ENCODE results near the gene RXFP3.
"Not testable (repeated sequence)": the region's sequence is repeated elsewhere in the genome, so short reads cannot be mapped to it uniquely, and the experiment has no call there.

RXFP3 gene

GRCh38 chr5:33933723-33934169 lies 2.4 kb upstream of the RXFP3 start:
- in situ Hi-C loops (cut with MboI; ENCODE audit: low sequenced_read_pairs): loop anchor here (25.0 kb wide), 1 partner anchor 496 kb away; the partner anchor contains the start of gene TARS1

DNA sequence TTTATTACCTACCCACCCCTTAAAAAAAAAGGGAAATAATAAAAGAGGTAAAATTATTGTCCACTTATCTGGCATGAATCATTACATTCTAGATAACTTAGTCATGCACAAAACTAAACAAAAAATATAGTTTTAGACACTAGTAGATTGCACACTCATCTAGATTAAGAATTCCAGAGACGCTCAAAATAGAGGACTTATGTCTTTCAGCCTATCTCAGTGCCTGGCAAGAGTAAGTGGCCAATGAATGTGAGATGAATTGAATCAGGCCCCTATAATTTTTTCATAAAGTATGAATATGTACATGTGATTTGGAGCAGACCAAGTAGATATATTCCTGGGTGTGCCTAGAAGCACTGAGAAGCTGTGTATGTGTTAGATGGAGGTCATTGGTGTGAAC lies 2.0 kb upstream of the RXFP3 start:
- in situ Hi-C loops (cut with MboI; ENCODE audit: low sequenced_read_pairs): loop anchor here (25.0 kb wide), 1 partner anchor 497 kb away; the partner anchor contains the start of gene TARS1

- in situ Hi-C loops (cut with MboI; ENCODE audit: low sequenced_read_pairs): loop anchor here (25.0 kb wide), 1 partner anchor 499 kb away; the partner anchor contains the start of gene TARS1
These were observed 194 bp upstream of the RXFP3 start for GRCh38 chr5:33936004-33936380.

- in situ Hi-C loops (cut with MboI; ENCODE audit: low sequenced_read_pairs): loop anchor here (25.0 kb wide), 1 partner anchor 500 kb away; the partner anchor contains the start of gene TARS1
These were observed 976 bp downstream of the RXFP3 start for GRCh38 chr5:33937017-33937706.

GRCh38 chr5:33937707-33938506 lies 1.7 kb downstream of the RXFP3 start:
- in situ Hi-C loops (cut with MboI; ENCODE audit: low sequenced_read_pairs): loop anchor here (25.0 kb wide), 1 partner anchor 501 kb away; the partner anchor contains the start of gene TARS1

DNA sequence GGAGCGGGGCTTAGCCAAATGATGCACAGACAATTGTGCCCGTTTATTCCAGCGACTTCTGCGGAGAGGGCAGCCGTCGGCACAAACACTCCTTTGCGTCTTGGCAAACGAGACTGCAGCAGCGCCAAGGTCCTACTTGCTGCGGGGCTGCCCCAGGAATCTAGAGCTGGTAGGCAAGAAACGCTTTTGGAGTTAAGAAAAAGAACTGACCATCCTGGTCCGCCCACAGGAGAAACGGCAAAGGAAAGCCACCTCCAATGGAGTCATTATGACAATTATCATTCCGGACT lies 2.3 kb downstream of the RXFP3 start:
- in situ Hi-C loops (cut with MboI; ENCODE audit: low sequenced_read_pairs): loop anchor here (25.0 kb wide), 1 partner anchor 501 kb away; the partner anchor contains the start of gene TARS1

DNA sequence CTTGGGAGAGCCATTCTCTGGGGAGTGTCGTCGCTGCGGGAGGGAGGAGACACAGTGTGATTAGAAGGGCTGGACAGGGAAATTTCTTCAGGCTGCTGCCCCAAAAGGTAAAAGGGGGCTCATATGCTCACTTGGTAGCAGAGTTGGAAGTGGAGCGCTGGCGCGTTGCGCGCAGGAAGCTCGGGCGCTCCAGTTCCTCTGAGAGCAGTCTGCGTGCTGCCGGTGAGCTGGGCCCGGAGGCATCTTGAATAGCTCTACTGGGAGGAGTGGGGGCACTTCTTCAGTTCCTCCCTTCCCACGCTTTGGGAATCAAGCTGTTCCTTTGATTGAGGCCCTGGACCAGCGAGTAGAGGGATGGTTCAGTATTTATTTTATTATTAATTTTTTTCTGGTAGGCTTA lies 2.7 kb downstream of the RXFP3 start:
- in situ Hi-C loops (cut with MboI; ENCODE audit: low sequenced_read_pairs): loop anchor here (25.0 kb wide), 1 partner anchor 502 kb away; the partner anchor contains the start of gene TARS1

DNA sequence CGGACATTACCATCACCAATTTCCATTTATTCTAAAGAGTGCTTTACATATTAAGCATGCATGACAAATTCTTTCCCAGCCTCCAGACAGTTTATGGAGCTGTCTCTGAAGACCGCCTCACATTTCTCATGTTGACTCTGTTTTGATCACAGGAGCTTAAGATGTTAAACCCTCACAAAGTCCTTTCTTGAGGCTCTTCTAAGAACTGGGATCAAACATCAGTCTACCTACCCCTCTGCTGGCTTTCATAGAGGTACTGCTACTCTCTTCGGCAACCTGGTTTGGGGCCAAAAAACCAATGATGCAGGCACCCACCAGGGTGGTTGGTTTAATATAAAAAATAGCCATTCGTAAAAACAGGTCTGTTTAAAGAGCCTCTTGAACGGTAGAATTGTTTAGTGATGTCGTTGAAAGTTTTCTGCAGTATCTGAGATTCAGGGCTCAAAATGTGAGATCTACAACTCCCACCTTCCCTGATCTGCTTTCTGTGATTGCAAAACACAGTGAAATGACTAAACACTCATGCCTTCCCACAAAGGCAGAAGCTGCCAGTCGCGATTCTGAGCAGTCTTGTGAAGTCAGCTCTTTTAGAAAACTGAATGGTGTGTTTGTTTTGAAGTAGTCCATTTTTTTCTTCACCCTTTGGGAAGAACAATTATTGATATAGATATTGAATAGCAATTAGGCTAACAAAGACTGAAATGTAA lies 3.5 kb downstream of the RXFP3 start:
- in situ Hi-C loops (cut with MboI; ENCODE audit: low sequenced_read_pairs): loop anchor here (25.0 kb wide), 1 partner anchor 502 kb away; the partner anchor contains the start of gene TARS1

DNA sequence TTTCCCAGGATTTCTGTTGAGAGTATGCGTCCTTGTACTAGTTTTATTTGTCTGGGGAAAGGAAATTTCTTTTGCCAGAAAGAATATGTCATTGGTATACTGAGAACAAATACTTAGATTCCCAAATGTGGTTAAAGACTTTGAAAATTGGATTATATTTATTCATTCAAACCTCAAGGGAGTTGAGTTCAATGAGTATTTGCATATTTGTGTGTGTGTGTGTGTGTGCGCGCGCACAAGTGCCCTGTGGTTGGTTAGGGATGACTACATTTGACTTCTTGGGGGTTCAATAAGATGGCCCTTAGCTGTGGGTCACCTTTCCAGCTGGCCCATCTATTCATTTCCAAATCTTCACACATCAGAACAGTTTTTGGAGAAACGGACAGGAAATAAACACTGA lies 4.9 kb downstream of the RXFP3 start:
- in situ Hi-C loops (cut with MboI; ENCODE audit: low sequenced_read_pairs): loop anchor here (25.0 kb wide), 1 partner anchor 504 kb away; the partner anchor contains the start of gene TARS1

GRCh38 chr5:33944543-33945132 lies 8.5 kb downstream of the RXFP3 start:
- in situ Hi-C loops (cut with MboI; ENCODE audit: low sequenced_read_pairs): loop anchor here (25.0 kb wide), 1 partner anchor 507 kb away; the partner anchor contains the start of gene TARS1

GRCh38 chr5:33952175-33952574 lies 16.0 kb downstream of the RXFP3 start:
- in situ Hi-C loops (cut with MboI; ENCODE audit: low sequenced_read_pairs): not testable (repeated sequence)

GRCh38 chr5:33957577-33958150 lies 21.5 kb downstream of the RXFP3 start:
- in situ Hi-C loops (cut with MboI; ENCODE audit: low sequenced_read_pairs): no loop called here

DNA sequence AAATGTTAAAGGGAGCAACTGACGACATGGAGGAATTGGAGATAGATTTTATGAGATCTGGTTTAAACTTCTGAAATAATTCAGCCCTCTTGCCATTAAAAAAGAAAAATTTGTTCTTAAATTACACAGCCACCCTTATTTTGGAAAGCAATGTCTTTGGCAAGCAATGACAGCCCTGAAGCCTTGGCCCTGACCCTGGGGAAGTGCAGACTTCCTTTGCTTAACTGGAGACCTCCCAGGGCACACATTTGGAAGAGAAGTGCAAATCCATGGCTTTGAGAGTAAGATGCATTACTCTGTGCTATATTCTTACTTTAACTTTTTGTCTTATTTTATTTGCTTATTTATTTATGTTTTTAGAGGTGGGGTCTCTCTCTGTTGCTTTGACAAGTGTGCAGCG lies 22.0 kb downstream of the RXFP3 start:
- in situ Hi-C loops (cut with MboI; ENCODE audit: low sequenced_read_pairs): no loop called here

DNA sequence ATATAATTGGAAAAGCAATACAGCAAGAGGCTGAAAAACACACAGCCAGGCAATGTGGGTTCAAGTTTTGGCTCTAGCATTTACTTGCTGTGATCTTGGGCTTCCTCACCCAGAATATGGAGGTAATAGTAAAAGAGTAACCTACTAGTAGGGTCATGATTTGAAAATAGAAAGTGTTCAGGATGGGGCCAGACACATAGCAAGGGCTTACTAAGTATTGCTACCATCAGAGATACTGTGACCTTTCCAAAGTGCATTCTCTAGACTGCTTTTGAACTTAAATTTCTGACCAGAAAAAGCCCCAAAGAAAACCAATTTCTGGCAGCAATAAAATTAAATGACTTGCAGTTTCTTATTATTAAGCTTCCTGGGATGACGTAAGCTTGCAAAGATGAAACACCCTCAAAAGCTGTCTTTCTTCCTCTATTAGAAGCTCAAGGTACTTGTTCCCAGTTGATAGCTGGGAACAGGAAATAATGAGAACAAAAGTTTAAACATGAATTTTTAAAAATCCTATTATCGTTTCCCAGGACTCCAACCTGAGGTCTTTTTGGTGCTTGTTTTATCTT lies 28.0 kb downstream of the RXFP3 start:
- in situ Hi-C loops (cut with MboI; ENCODE audit: low sequenced_read_pairs): no loop called here

DNA sequence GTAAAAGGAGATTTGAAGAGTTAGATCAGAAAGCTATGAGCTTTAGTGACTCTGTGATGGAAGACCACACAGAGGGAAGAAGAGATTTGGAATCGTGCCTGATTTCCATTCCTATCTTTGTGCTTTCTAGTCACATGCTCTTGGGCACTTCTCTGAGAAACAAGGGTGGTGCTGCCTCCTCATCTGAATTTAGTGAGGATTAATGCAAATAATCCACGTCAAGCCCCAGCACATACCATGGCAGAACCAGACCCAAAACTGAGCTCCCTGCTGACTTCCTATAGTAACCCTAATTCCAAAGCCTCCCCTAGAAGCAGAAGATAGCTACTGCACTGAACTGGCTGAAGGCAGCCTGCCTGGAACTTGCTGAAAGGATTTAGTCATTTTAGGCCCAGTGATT lies 30.6 kb downstream of the RXFP3 start:
- in situ Hi-C loops (cut with MboI; ENCODE audit: low sequenced_read_pairs): no loop called here

- in situ Hi-C loops (cut with MboI; ENCODE audit: low sequenced_read_pairs): no loop called here
These were observed 32.2 kb downstream of the RXFP3 start for GRCh38 chr5:33968211-33969005.

GRCh38 chr5:33969572-33970452 lies 33.6 kb downstream of the RXFP3 start:
- in situ Hi-C loops (cut with MboI; ENCODE audit: low sequenced_read_pairs): no loop called here

- in situ Hi-C loops (cut with MboI; ENCODE audit: low sequenced_read_pairs): no loop called here
These were observed 37.1 kb downstream of the RXFP3 start for GRCh38 chr5:33973271-33973670.

Measured in HL-60/S4 treated with phorbol 12-myristate 13-acetate at 8.2 ng/mL for 4 days and 3 days (cell line).